ENCODE results near the gene AZIN2. TPM values are rescaled to one million over a fixed set of nuclear protein-coding genes. Genes with fewer than 3 reads are reported as not detected.

The AZIN2 gene
- total RNA-seq, 4 donors from 2014 or later, result 2.2 to 13.7 (median 3.5) TPM

DNA sequence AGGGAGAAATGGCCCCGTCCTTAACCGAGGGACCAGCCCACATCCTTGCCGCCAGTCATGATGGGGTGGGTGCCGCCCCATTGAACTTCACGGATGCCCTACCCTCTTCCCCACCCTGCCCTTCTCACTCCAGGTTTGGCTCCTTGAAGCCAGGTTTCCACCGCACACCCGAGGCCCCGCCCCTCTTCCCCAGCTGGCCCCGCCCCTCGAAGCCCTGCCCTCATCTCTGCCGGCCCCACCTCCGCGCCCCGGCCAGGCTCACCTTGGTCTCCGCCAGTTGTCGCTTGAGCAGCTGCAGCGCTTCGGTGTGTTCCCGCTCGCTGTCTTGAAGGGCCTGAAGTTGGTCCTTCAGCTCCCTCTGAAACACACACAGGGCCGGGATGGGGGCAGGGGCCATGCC, 84.3 kb downstream of the AZIN2 start:
- DNase-seq (ENCODE audit: low spot score in 2 of 2), result no peak
- 84 to 92% methylated on average over 21 of the region's 21 CpGs for WGBS, 2 donors
- TF ChIP-seq, protein P1, sequence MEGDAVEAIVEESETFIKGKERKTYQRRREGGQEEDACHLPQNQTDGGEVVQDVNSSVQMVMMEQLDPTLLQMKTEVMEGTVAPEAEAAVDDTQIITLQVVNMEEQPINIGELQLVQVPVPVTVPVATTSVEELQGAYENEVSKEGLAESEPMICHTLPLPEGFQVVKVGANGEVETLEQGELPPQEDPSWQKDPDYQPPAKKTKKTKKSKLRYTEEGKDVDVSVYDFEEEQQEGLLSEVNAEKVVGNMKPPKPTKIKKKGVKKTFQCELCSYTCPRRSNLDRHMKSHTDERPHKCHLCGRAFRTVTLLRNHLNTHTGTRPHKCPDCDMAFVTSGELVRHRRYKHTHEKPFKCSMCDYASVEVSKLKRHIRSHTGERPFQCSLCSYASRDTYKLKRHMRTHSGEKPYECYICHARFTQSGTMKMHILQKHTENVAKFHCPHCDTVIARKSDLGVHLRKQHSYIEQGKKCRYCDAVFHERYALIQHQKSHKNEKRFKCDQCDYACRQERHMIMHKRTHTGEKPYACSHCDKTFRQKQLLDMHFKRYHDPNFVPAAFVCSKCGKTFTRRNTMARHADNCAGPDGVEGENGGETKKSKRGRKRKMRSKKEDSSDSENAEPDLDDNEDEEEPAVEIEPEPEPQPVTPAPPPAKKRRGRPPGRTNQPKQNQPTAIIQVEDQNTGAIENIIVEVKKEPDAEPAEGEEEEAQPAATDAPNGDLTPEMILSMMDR (IDR thresholded peaks at IDR 0.05), result no peak
- TF ChIP-seq POLR2A (IDR thresholded peaks at IDR 0.05), result no peak
- intact Hi-C loops (cut with DNase I; ENCODE audit: low total_unique reads), result no loop called here
- H3K4me3 ChIP-seq (ENCODE audit: low read depth, poor library complexity, severe bottlenecking), result no peak overlapping the region

DNA sequence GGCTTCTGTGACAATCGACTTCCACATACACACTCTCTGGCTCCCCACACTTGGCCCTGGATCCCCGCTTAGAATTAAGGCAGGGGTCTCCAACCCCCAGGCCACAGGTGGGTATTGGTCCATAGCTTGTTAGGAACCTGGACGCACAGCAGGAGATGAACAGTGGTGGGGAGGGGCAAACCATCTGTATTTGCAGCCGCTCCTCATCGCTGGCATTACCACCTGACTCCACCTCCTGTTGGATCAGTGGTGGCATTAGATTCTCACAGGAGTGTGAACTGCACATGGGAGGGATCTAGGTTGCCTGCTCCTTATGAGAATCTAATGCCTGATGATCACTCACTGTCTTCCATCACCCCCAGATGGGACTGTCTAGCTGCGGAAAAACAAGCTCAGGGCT, 84.9 kb downstream of the AZIN2 start:
- intact Hi-C loops (cut with DNase I; ENCODE audit: low total_unique reads), result no loop called here
- TF ChIP-seq POLR2A (IDR thresholded peaks at IDR 0.05), result no peak
- TF ChIP-seq, protein P1 (IDR thresholded peaks at IDR 0.05), result no peak
- H3K4me3 ChIP-seq (ENCODE audit: low read depth, poor library complexity, severe bottlenecking), result no peak overlapping the region
- DNase-seq (ENCODE audit: low spot score in 2 of 2), result no peak
- WGBS, 2 donors, result 93 to 97% methylated on average over 6 of the region's 6 CpGs

DNA sequence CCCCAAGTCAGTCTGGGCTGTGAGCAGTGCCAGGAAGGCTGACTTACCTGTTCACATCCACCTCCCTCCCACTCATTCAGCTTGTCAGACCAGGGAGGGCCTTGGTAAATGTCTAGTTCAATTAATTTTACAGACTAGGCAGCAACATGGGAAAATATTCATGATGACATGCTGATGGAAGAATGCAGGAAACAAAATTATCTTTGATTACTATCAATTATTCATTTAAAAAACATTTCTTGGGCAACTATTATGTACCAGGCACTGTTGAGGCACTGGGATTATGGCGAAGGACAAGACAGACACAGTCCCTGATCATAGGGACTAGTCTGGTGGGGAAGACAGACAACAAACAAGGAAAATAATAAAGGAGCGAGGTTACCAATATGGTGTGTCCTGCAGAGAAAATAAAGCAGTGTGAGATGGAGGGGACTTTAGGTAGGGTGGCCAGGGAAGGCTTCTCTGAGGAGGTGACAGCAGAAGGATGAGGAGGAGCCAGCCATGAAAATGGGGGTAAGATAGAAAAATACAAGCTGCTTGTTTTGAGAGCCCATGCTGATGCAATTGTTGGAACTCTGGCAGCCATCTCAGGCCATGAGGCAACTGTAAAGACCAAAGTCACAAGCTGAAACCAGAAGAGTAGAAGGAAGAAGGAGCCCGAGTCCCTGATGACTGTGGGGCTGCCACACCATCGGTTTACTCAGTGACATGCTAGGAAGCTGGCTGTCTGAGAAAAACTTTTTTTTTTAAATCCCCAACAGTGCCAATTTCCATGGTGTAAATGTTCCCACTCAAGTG, 86.9 kb downstream of the AZIN2 start:
- intact Hi-C loops (cut with DNase I; ENCODE audit: low total_unique reads), result no loop called here
- no peak for DNase-seq (ENCODE audit: low spot score in 2 of 2)
- WGBS, 2 donors, result 86 to 93% methylated on average over 4 of the region's 4 CpGs

DNA sequence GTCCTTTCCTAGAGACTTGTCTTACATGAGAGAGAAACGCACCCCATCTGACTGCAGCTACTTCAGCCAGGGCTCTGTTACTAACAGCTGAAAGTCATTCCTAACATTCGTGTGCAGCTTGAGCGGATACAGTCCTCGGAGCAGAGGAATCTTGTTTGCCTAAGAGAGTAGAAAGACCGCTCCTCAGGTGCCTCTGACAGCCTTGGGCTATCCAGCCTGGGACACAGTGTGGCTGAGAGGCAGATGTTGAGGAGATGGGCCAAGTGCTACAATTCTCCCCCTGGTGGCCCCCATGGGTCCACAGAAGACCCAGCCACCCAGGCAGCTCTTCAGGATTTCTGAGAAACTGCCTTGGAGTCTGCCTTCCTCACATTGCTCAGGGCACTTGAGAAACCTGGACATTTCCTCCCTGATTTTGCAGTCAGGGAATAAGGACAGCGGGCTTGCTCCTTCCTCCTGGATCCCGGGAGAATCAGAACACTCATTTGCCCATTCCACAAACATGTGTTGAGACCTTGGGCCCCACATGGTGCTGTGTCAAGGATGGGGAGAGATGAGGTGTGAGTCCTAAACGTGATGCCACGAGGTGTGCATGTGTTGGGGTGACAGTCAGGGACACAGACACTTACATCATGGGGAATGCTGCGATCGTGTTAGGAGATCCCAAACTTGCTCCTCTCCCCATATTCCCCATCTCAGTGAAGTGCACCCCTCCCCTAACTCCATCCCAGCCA, 87.8 kb downstream of the AZIN2 start:
- no peak for DNase-seq (ENCODE audit: low spot score in 2 of 2)
- intact Hi-C loops (cut with DNase I; ENCODE audit: low total_unique reads), result no loop called here
- WGBS, 2 donors, result 76 to 77% methylated on average over 11 of the region's 11 CpGs
- no peak overlapping the region for H3K4me3 ChIP-seq (ENCODE audit: low read depth, poor library complexity, severe bottlenecking)
- no peak for TF ChIP-seq POLR2A (IDR thresholded peaks at IDR 0.05)
- TF ChIP-seq, protein P1 (IDR thresholded peaks at IDR 0.05), result no peak

More for the DNA sequence above, 86.9 kb downstream of the AZIN2 start:
- TF ChIP-seq POLR2A (IDR thresholded peaks at IDR 0.05), result no peak
- TF ChIP-seq, protein P1 (IDR thresholded peaks at IDR 0.05), result no peak
- no peak overlapping the region for H3K4me3 ChIP-seq (ENCODE audit: low read depth, poor library complexity, severe bottlenecking)

DNA sequence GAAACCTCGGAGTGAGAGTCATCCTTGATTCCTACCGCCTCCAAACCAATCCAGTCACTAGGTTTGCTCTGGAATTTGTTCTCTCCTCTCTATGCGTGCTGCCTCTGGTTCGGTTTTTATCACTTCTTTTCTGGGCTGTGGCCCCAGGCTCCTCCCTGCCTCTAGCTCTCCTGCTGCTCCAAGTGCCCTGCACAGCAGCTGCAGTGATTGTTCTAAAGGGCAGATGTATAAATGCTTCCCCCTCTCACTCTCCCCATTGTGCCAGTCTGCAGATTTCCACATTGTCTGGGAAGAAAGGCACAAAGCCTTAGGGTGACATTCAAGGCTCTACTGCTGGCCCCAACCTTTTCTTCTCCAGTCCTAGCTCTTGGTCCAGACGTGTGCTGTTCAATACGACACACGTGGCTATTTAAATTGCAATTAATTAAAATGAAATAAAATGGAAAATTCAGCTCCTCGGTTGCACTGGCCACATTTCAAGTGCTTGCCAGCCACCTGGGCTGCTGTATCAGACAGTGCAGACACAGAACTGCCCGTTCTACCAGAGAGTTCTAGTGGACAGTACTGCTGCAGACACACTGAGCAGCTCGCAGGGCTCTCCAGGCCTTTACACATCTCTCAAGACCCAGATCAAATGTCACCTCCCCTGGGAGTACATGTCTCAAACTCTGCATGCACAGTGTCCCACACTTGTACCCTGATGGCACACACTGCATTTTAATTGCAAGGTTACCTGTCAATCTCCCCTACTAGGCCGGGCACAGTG, 88.5 kb downstream of the AZIN2 start:
- intact Hi-C loops (cut with DNase I; ENCODE audit: low total_unique reads), result no loop called here
- no peak overlapping the region for H3K4me3 ChIP-seq (ENCODE audit: low read depth, poor library complexity, severe bottlenecking)
- DNase-seq (ENCODE audit: low spot score in 2 of 2), result no peak
- 68 to 71% methylated on average over 11 of the region's 11 CpGs for WGBS, 2 donors
- TF ChIP-seq, protein P1 (IDR thresholded peaks at IDR 0.05), result no peak
- no peak for TF ChIP-seq POLR2A (IDR thresholded peaks at IDR 0.05)

Other genes starting within 250 kb of the AZIN2 start
- gene FNDC5, start 210.2 kb upstream of the AZIN2 start, total RNA-seq, result under 1 TPM in 2 of 4 donors, not detected in 2; 0.27 to 0.58 TPM
- under 1 TPM in 1 of 4 donors, not detected in 3; 0.19 TPM for gene HPCA, start 194.7 kb upstream of the AZIN2 start, total RNA-seq
- gene TMEM54, start 179.8 kb upstream of the AZIN2 start, total RNA-seq, result 100 to 1,000 TPM; 122 to 245 (median 198) TPM
- 10 to 100 TPM; 29.5 to 42.6 (median 37.5) TPM for gene RNF19B, start 116.3 kb upstream of the AZIN2 start, total RNA-seq
- gene AK2, start 44.3 kb upstream of the AZIN2 start, total RNA-seq, result 100 to 1,000 TPM in 3 of 4 donors, 10 to 100 TPM in 1; 90.0 to 247 (median 144) TPM
- gene TRIM62, start 100.9 kb downstream of the AZIN2 start, total RNA-seq, result 10 to 100 TPM; 25.8 to 32.0 (median 29.9) TPM
- 10 to 100 TPM in 3 of 4 donors, 1 to 10 TPM in 1; 7.0 to 24.3 (median 19.9) TPM for gene ZNF362, start 175.3 kb downstream of the AZIN2 start, total RNA-seq
- gene A3GALT2, start 239.9 kb downstream of the AZIN2 start, total RNA-seq, result not detected